Neutrophil (primary cell): Measurements from ENCODE around the gene FOXK1.

Experiments
- H3K27ac ChIP-seq: fragments of 200-600 bp; sonication (generic); 2 replicates; pipeline ENCODE4 v1.5.1; 2016; ENCODE audit warnings: mild to moderate bottlenecking, moderate library complexity
- H3K27me3 ChIP-seq: fragments of 200-600 bp; sonication (generic); 2 replicates; pipeline ENCODE4 v1.6.0; 2016; ENCODE audit warnings: mild to moderate bottlenecking
- H3K36me3 ChIP-seq: fragments of 200-600 bp; sonication (generic); 2 replicates; pipeline ENCODE4 v1.5.1; 2017
- H3K4me1 ChIP-seq, 2 experiments: fragments of 200-600 bp in 1 of 2; sonication (generic) in 1 of 2; 1 replicate in 1 of 2; 2 replicates in 1 of 2; pipeline versions ENCODE4 v1.5.1 to v1.6.1; 2013 to 2016; ENCODE audit warnings: low read depth in 1 of 2, low read length in 1 of 2, mild to moderate bottlenecking in 1 of 2, moderate library complexity in 1 of 2; ENCODE audit not compliant: control insufficient read depth in 1 of 2, insufficient read depth in 1 of 2
- H3K4me3 ChIP-seq, 2 experiments: fragments of 200-600 bp in 1 of 2; sonication (generic) in 1 of 2; 1 replicate in 1 of 2; 2 replicates in 1 of 2; pipeline ENCODE4 v1.5.1; 2013 to 2016; ENCODE audit warnings: low read depth in 1 of 2, low read length in 1 of 2, mild to moderate bottlenecking in 1 of 2, moderate library complexity in 1 of 2
- H3K9me3 ChIP-seq: fragments of 200-600 bp; sonication (generic); 2 replicates; pipeline ENCODE4 v1.5.1; 2016
- TF ChIP-seq, protein P1 (sequence below): fragments of 200-600 bp; sonication (generic); IDR thresholded peaks from 2 replicates; pipeline ENCODE4 v1.5.1; 2016; ENCODE audit warnings: antibody characterized with exemption

Gene FOXK1

GRCh38 chr7:4784799-4785198 is 102.7 kb downstream of the FOXK1 start:
- H3K27ac ChIP-seq: no peak overlapping the region
- no peak overlapping the region for H3K4me3 ChIP-seq
- H3K9me3 ChIP-seq: no peaks in the 10 kb centered on the region
- peaks cover 100% of the 10 kb centered on the region for H3K36me3 ChIP-seq
- no peaks in the 10 kb centered on the region for H3K27me3 ChIP-seq
- H3K4me1 ChIP-seq: no peaks in the 10 kb centered on the region
- TF ChIP-seq, protein P1, sequence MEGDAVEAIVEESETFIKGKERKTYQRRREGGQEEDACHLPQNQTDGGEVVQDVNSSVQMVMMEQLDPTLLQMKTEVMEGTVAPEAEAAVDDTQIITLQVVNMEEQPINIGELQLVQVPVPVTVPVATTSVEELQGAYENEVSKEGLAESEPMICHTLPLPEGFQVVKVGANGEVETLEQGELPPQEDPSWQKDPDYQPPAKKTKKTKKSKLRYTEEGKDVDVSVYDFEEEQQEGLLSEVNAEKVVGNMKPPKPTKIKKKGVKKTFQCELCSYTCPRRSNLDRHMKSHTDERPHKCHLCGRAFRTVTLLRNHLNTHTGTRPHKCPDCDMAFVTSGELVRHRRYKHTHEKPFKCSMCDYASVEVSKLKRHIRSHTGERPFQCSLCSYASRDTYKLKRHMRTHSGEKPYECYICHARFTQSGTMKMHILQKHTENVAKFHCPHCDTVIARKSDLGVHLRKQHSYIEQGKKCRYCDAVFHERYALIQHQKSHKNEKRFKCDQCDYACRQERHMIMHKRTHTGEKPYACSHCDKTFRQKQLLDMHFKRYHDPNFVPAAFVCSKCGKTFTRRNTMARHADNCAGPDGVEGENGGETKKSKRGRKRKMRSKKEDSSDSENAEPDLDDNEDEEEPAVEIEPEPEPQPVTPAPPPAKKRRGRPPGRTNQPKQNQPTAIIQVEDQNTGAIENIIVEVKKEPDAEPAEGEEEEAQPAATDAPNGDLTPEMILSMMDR: no peak

DNA sequence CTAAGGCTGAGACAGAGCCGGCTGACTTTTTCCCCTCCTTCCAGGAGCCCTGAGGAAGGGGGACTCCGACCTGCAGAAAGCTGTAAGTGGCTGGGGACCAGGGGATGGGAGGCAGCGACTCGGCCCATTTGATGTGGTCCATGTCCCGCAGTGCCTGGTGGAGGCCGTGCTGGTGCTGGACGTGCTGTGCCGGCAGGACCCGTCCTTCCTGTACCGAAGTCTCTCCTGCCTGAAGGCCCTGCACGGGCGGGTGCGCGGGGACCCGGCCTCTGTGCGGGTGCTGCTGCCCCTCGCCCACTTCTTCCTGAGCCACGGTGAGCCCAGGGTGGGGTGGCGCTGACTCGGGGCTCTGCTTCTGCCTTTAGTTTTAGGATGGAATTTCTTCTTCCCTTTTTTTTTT is 103.3 kb downstream of the FOXK1 start:
- H3K9me3 ChIP-seq: no peaks in the 10 kb centered on the region
- H3K27ac ChIP-seq: no peak overlapping the region
- no peaks in the 10 kb centered on the region for H3K27me3 ChIP-seq
- no peaks in the 10 kb centered on the region for H3K4me1 ChIP-seq
- H3K4me3 ChIP-seq: no peak overlapping the region
- peaks cover 100% of the 10 kb centered on the region for H3K36me3 ChIP-seq
- TF ChIP-seq, protein P1: no peak

DNA sequence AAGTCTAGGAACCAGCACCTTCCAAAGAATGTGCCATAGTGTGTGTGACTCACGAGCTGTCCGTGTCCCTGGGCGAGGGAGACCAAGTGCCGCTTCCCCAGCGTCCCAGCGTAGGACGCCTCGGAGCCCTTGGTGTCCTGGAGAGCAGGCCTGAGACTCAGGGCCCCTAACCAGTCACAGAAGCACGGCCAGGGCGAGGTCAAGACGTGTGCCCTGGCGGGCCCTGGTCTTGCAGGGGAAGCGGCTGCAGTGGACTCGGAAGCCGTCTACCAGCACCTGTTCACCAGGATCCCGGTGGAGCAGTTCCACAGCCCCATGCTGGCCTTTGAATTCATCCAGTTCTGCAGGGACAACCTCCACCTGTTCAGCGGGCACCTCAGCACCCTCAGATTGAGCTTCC is 103.9 kb downstream of the FOXK1 start:
- Histone ChIP-seq H3K36me3 (peaks cover 100% of the 10 kb centered on the region), H3K4me1 (no peaks in the 10 kb centered on the region), H3K9me3 (no peaks in the 10 kb centered on the region), H3K4me3 (no peak overlapping the region), H3K27ac (no peak overlapping the region), H3K27me3 (no peaks in the 10 kb centered on the region)
- TF ChIP-seq, protein P1: no peak

GRCh38 chr7:4787541-4787940 is 105.4 kb downstream of the FOXK1 start:
- TF ChIP-seq, protein P1: no peak
- Histone ChIP-seq H3K4me1 (peaks cover 5 to 9% of the 10 kb centered on the region in 2 experiments), H3K27me3 (no peaks in the 10 kb centered on the region), H3K4me3 (no peak overlapping the region), H3K9me3 (no peaks in the 10 kb centered on the region), H3K36me3 (peaks cover 96% of the 10 kb centered on the region), H3K27ac (no peak overlapping the region)

DNA sequence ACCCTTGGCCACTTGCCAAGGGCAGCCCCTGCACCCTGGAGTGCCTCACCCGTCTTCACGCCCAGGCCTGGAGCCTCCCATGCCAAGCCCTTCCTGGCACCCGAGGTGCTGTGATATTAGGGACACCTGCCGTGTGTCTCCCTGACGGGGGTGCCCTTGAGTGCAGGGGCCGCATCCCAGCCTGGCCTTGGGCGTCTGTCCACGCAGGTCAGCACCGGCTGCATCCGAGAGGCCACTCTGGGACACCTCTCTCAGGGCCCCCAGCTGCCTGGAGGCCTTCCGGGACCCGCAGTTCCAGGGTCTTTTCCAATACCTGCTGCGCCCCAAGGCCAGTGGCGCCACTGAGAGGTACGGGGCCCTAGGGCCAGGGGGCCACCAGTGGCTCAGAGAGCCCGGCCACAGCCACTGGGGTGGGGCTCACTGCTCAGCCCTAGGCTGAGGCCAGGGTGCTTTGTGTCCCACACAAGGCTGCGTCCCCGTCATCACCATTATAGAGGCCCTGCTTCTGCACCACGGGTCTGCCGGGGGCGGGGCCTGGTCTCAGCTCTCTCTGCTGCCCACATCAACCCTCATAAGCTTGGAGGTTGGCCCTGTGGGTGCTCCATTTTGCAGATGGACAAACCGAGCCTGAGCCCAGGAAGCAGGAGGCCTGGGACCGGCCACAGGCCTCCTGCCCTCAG is 106.0 kb downstream of the FOXK1 start:
- Histone ChIP-seq H3K9me3 (no peaks in the 10 kb centered on the region), H3K27me3 (peaks cover 4% of the 10 kb centered on the region), H3K27ac (no peak overlapping the region), H3K4me3 (no peak overlapping the region), H3K36me3 (peaks cover 91% of the 10 kb centered on the region), H3K4me1 (peaks cover 5 to 12% of the 10 kb centered on the region in 2 experiments)
- TF ChIP-seq, protein P1: no peak
